ENCODE data around the gene TMEM52B. TPM values are rescaled to one million over a fixed set of nuclear protein-coding genes. Genes with fewer than 3 reads are reported as not detected.
"Not testable (repeated sequence)": the region's sequence is repeated elsewhere in the genome, so short reads cannot be mapped to it uniquely, and the experiment has no call there.

Gene TMEM52B
- total RNA-seq, 1 donor from 2014 or later: 1.1 TPM

DNA sequence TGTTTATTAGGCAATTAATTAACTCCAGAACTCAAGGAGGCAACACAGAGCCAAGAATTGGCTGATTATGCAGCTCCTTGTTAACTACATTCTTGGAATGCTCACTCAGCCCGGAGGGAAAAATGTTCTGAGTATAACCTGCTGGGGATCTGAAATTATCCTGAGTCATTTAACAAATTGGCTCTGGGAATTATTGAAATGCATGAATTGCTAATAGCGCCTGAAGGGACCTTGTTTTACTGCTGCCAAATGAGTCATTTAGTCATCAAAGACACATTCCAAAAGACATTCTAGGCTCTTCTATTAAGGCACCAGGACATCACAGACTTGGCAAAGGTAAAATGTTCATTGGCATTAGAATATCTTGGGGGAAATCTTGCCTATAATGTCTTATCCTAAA is 13.0 kb downstream of the TMEM52B start:
- Mint-ChIP-seq H3K27me3 (ENCODE audit: low read depth) (no peaks in the 10 kb centered on the region), H3K27ac (peak overlapping the region; percentile 79), H3K36me3 (no peaks in the 10 kb centered on the region), H3K9me3 (no peaks in the 10 kb centered on the region), H3K4me1 (peaks cover 28% of the 10 kb centered on the region), H3K4me3 (no peak overlapping the region)
- no peak for DNase-seq (ENCODE audit: low spot score in 2 of 2, unreplicated experiment in 2 of 2)
- TF ChIP-seq, protein P1, sequence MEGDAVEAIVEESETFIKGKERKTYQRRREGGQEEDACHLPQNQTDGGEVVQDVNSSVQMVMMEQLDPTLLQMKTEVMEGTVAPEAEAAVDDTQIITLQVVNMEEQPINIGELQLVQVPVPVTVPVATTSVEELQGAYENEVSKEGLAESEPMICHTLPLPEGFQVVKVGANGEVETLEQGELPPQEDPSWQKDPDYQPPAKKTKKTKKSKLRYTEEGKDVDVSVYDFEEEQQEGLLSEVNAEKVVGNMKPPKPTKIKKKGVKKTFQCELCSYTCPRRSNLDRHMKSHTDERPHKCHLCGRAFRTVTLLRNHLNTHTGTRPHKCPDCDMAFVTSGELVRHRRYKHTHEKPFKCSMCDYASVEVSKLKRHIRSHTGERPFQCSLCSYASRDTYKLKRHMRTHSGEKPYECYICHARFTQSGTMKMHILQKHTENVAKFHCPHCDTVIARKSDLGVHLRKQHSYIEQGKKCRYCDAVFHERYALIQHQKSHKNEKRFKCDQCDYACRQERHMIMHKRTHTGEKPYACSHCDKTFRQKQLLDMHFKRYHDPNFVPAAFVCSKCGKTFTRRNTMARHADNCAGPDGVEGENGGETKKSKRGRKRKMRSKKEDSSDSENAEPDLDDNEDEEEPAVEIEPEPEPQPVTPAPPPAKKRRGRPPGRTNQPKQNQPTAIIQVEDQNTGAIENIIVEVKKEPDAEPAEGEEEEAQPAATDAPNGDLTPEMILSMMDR (IDR thresholded peaks at IDR 0.05; ENCODE audit: unreplicated experiment): no peak

DNA sequence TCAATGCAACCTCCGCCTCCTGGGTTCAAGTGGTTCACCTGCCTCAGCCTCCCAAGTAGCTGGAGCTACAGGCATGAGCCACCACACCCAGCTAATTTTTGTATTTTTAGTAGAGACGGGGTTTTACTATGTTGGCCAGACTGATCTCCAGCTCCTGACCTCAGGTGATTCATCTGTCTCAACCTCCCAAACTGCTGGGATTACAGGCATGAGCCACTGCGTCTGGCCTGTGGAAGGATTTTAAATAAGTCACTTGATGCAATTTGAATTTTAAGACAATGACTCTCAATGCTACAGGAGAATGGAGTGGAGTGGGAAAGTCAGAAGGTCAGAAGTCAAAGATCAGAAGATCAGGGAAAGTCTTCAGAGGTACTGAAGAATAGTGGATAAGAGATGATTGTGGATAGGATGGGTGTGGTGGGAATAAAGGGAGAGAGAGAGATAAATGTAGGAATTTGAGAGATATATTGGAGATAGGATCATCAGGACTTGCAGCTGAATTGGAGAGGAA is 15.4 kb downstream of the TMEM52B start:
- no peak overlapping the region for H3K27ac Mint-ChIP-seq
- no peak for DNase-seq (ENCODE audit: low spot score in 2 of 2, unreplicated experiment in 2 of 2)
- no peaks in the 10 kb centered on the region for H3K36me3 Mint-ChIP-seq
- H3K4me3 Mint-ChIP-seq: no peak overlapping the region
- H3K9me3 Mint-ChIP-seq: no peaks in the 10 kb centered on the region
- H3K4me1 Mint-ChIP-seq: peaks cover 26% of the 10 kb centered on the region
- H3K27me3 Mint-ChIP-seq (ENCODE audit: low read depth): no peaks in the 10 kb centered on the region
- TF ChIP-seq, protein P1 (IDR thresholded peaks at IDR 0.05; ENCODE audit: unreplicated experiment): no peak

DNA sequence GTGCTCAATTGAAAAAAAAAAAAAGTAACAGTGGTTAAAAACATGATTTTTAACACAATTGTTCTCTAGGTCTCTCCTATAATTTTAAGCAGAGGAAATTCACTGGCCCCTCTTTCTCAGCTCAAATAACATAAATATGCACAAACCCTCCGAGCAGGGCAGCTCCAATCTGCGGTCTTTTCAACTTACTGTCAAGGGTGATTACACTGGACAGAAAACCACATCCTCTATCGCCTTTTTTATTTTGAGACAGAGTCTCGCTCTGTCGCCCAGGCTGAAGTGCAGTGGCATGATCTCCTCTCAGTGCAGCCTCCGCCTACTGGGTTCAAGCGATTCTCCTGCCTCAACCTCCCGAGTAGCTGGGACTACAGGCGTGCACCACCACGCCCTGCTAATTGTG is 17.4 kb downstream of the TMEM52B start:
- Mint-ChIP-seq H3K27me3 (ENCODE audit: low read depth) (no peaks in the 10 kb centered on the region), H3K27ac (no peak overlapping the region), H3K9me3 (no peaks in the 10 kb centered on the region), H3K36me3 (no peaks in the 10 kb centered on the region), H3K4me3 (no peak overlapping the region), H3K4me1 (peaks cover 11% of the 10 kb centered on the region)
- DNase-seq (ENCODE audit: low spot score in 2 of 2, unreplicated experiment in 2 of 2): no peak
- TF ChIP-seq, protein P1 (IDR thresholded peaks at IDR 0.05; ENCODE audit: unreplicated experiment): no peak

DNA sequence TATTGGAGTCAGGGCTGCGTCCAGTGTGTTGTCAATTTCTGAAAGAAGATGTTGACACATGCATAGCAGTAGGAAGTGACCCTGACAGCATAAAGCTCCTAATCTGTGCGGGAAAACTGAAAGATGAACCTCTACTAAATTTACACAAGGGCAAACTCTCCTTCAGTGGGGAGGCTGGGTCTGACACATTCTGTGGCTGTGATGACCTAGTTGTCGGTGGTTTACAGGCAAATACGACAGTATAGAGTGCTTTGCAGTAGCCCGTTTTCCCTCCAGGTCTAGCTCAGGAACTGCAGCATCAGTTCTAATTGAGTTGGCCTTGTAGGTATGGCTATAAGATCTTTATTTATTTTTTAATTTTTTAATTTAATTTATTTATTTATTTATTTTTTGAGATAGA is 19.0 kb downstream of the TMEM52B start:
- TF ChIP-seq, protein P1 (IDR thresholded peaks at IDR 0.05; ENCODE audit: unreplicated experiment): no peak
- H3K36me3 Mint-ChIP-seq: no peaks in the 10 kb centered on the region
- H3K4me3 Mint-ChIP-seq: no peak overlapping the region
- no peak for DNase-seq (ENCODE audit: low spot score in 2 of 2, unreplicated experiment in 2 of 2)
- H3K4me1 Mint-ChIP-seq: no peaks in the 10 kb centered on the region
- H3K27me3 Mint-ChIP-seq (ENCODE audit: low read depth): no peaks in the 10 kb centered on the region
- H3K27ac Mint-ChIP-seq: no peak overlapping the region
- H3K9me3 Mint-ChIP-seq: no peaks in the 10 kb centered on the region

DNA sequence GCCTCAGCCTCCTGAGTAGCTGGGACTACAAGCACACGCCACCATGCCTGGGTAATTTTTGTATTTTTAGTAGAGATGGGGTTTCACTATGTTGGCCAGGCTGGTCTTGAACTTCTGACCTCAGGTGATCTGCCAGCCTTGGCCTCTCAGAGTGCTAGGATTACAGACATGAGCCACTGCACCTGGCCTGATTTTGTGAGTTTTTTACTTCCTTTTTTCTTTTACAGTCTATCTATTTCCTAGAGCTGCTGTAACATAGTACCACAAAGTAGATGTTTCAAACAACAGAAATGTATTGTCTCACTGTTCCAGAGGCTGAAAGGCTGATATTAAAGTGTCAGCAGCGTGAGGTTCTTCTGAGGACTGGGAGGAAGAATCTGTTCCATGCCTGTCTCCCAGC is 25.7 kb downstream of the TMEM52B start:
- H3K36me3 Mint-ChIP-seq; H3K9me3 Mint-ChIP-seq; H3K27ac Mint-ChIP-seq; H3K4me1 Mint-ChIP-seq; H3K27me3 Mint-ChIP-seq (ENCODE audit: low read depth); DNase-seq (ENCODE audit: low spot score in 2 of 2, unreplicated experiment in 2 of 2); H3K4me3 Mint-ChIP-seq: not testable (repeated sequence)

DNA sequence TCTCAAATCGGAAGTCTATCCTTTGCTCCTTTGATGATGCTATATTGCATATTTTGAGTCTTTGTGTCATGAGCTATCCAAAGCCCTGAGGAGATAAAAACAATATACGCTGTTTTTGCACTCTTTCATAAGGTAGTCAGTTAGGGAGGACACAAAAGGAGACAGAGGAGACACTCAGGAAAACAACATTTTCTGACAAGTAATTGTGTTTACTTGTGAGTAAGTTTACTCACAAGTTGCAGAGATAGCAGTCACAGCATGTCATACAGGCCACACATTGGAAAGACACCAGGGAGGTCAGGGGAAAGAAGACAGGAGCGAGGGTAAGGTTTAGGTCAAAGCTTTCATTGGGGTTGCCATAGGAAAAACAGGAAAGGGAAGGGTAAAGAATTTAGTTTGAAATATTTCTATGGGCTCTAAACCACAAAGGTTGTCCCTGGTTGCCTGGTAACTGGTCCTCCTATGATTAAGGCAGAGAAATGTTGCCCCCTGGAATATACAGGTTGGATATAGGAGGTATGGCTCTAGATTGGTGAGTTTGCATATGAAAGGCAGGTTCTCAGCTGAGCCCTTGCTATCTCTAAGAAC is 26.5 kb downstream of the TMEM52B start:
- no peak overlapping the region for H3K4me3 Mint-ChIP-seq
- DNase-seq (ENCODE audit: low spot score in 2 of 2, unreplicated experiment in 2 of 2): no peak
- H3K4me1 Mint-ChIP-seq: peaks cover 6% of the 10 kb centered on the region
- peak overlapping the region; percentile 92 for H3K27ac Mint-ChIP-seq
- TF ChIP-seq, protein P1 (IDR thresholded peaks at IDR 0.05; ENCODE audit: unreplicated experiment): no peak
- H3K27me3 Mint-ChIP-seq (ENCODE audit: low read depth): no peaks in the 10 kb centered on the region
- H3K36me3 Mint-ChIP-seq: no peaks in the 10 kb centered on the region
- H3K9me3 Mint-ChIP-seq: no peaks in the 10 kb centered on the region
